AG10803 (cell line): ENCODE measurements around the gene ITCH.
A peak's percentile ranks its signal among the peaks of the same experiment; 100 is the strongest.

Experiments used
- DNase-seq: peaks from one replicate; pipeline ENCODE4 v3.0.0; 2010; ENCODE audit warnings: low read depth
- H3K4me3 ChIP-seq: 2 replicates; pipeline ENCODE4 v1.5.1; 2011; ENCODE audit warnings: mild to moderate bottlenecking, low read length, control low read depth
- TF ChIP-seq, protein P1 (sequence below): conservative IDR thresholded peaks from 2 replicates; pipeline ENCODE4 v1.5.1; 2011; ENCODE audit warnings: mild to moderate bottlenecking, low read length, control low read depth, inconsistent platforms

Gene ITCH

DNA sequence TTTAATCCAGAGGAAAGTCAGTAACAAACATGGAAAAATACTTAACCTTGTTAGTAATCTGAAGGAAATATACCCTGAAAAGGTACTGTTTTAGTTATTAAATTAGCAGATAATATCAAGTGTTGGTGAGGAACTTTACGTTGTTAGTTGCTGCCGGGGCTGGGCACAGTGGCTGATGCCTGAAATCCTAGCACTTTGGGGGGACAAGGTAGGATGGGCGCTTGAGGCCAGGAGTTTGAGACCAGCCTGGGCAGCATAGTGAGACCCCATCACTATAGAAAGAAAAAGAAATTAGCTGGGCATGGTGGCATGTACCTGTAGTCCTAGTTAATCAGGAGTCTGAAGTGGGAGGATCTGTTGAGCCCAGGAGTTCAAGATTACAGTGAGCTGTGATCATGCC lies 80.5 kb downstream of the ITCH start:
- H3K4me3 ChIP-seq, result no peak overlapping the region
- DNase-seq, result no peak
- TF ChIP-seq, protein P1, sequence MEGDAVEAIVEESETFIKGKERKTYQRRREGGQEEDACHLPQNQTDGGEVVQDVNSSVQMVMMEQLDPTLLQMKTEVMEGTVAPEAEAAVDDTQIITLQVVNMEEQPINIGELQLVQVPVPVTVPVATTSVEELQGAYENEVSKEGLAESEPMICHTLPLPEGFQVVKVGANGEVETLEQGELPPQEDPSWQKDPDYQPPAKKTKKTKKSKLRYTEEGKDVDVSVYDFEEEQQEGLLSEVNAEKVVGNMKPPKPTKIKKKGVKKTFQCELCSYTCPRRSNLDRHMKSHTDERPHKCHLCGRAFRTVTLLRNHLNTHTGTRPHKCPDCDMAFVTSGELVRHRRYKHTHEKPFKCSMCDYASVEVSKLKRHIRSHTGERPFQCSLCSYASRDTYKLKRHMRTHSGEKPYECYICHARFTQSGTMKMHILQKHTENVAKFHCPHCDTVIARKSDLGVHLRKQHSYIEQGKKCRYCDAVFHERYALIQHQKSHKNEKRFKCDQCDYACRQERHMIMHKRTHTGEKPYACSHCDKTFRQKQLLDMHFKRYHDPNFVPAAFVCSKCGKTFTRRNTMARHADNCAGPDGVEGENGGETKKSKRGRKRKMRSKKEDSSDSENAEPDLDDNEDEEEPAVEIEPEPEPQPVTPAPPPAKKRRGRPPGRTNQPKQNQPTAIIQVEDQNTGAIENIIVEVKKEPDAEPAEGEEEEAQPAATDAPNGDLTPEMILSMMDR, result no peak

DNA sequence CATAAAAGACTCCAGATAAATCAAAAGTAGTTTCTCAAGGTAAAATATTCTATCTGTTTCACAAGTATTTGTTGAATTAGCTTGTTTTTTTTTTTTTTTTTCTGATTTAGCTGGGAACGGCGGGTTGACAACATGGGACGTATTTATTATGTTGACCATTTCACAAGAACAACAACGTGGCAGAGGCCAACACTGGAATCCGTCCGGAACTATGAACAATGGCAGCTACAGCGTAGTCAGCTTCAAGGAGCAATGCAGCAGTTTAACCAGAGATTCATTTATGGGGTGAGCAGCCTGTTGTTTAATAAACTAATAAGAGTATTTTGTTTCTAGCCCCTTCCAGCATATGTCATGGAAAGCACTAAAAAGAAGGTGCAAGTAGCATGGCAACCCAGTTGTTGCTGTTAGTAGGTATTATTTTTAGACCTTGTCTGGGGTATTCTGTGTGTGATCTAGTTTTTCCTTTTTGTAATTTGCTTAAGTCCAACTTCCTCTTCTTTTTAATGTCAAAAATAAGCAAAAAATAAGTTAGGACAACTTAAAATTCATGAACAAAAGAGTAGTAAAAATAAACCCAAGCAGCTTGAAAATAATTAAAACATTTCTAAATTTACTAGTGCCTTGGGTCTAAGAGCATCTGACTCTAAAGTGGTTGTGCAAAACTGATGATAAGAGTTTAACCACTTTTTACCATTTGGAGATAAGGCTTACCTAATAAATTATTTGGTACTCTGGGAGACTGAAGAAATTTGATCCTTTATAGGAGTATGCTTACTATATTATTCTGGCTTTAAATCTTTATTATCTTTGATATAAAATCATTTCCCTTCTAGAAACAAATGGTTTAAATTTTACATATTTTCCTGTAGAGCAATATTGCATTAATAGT lies 82.3 kb downstream of the ITCH start:
- DNase-seq, result no peak
- H3K4me3 ChIP-seq, result no peak overlapping the region
- TF ChIP-seq, protein P1, result no peak

DNA sequence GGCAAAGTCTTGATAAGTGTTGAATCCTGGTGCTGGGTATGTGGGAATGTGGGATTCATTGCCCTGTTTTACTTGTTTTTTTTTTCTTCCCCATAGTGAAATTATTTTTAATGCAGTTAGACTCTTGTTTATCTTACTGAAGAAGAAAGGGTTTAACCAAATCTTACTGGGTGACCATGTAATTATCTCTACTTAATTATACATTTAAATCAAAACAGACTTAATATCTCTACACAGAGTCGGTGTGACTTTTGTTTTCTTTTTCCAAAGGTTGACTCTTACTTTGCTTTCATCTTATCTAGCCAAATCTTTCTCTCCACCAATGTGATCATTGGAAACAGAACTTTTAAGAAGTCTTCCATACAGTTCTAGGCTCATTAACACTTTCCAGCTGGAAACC lies 85.4 kb downstream of the ITCH start:
- TF ChIP-seq, protein P1, result no peak
- H3K4me3 ChIP-seq, result no peak overlapping the region

DNA sequence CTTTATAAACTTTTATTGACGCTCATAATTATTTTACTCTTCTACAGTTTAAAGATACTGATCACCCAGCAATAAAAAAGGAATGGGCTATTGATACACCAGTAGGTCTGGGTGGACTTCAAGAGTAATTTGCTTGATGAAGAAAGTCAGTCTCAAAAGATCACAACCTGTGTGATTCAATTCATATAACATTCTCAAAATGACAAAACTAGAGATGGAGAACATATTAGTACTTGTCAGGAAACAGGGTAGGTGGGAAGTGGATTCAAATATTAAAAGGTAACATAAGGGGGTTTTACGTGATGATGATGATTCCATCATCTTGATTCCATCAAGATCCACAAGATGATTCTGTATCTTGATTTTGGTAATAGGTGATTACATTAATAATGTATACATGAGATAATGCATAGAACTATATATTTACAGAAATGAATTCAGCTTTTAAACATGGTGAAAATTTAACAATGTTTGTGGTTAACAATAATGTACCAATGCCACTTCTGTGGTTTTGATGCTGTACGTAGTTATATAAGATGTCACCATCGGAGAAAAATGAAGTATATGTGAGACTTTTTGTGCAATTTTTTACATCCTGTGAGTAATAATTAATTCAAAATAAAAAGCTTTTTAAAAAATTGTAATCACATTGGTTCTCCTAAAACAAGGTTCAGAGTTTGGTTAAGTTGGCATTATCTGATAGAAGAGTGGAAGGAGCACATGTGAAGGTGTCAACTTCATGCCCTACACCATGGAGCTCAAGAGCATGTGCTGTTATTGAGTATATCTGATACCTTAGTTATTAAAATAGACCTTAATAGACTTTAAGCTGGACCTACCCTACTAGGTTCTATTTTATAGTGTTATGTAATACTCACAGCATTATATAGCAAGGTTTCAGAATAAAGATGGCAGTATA lies 86.9 kb downstream of the ITCH start:
- no peak overlapping the region for H3K4me3 ChIP-seq
- DNase-seq, result no peak
- TF ChIP-seq, protein P1, result no peak

More for the DNA sequence above, 85.4 kb downstream of the ITCH start:
- no peak for DNase-seq

DNA sequence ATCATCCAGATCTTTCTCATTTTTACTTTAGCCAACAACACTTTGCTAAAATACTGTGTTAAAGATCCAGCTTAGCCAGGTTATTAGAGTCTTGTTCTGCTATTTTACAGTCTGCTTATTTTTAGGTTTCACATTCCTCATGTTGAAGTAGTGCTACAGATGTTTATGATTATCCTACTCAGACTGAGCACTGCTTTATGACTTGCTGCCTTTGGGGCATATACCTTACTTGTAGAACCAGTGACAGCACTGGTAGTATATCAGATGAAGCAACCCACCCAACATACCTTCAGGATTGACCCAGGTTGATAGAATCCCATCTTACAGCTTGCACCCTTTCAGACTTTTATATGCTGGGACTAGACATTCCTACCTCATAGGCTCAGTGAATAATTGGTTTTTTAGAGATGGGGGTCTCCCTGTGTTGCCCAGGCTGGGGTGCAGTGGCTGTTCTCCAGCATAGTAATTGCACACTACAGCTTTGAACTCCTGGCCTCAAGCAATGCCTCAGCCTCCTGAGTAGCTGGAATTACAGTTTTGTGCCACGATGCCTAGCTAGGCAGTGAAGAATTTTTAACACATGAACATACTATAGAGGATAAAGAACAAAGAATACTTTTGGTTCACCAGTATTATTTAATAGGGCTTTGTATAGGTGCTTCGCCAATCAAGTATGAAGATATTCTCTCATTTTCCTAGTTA lies 89.4 kb downstream of the ITCH start:
- DNase-seq, result peak; percentile 69

DNA sequence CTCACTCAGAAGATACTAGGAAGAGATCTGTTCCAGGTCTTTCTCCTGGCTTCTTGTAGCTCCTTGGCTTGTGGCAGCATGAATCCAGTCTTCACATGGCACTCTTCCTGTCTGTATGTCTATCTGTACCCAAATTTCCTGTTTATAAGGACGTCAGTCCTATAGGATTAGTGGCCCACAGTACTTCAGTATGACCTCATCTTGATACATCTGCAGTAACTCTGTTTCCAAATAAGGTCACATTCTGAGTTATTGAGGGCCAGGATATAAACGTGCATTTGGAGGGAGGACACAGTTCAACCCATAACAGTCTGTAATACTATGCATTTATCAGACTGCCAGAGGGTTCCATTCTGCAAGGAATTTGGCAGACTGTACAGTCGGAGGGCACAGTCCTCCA lies 95.6 kb downstream of the ITCH start:
- TF ChIP-seq, protein P1, result no peak
- no peak overlapping the region for H3K4me3 ChIP-seq
- DNase-seq, result no peak

More for the DNA sequence above, 89.4 kb downstream of the ITCH start:
- TF ChIP-seq, protein P1, result no peak
- H3K4me3 ChIP-seq, result no peak overlapping the region
